GM13976 (cell line): Measurements from ENCODE around the gene MGMT.

Experiments used
- DNase-seq: peaks from one replicate; pipeline ENCODE4 v3.0.0; 2012; ENCODE audit warnings: low spot score
- CTCF ChIP-seq: IDR thresholded peaks from 2 replicates; pipeline ENCODE4 v1.5.1; 2012; ENCODE audit warnings: borderline replicate concordance, mild to moderate bottlenecking; ENCODE audit not compliant: insufficient read depth; ENCODE audit errors: extremely low read depth, missing control alignments, control extremely low read depth
- in situ Hi-C: fragments of 300-500 bp; cut with MboI; formaldehyde crosslinking; loops from one replicate; pipeline ENCODE4 v1.12.0; 2022; ENCODE audit warnings: low sequenced_read_pairs, mixed read lengths, inconsistent platforms; ENCODE audit not compliant: unreplicated experiment

The MGMT gene

GRCh38 chr10:129745186-129745750, 278.2 kb downstream of the MGMT start:
- DNase-seq: no peak
- TF ChIP-seq CTCF: no peak
- in situ Hi-C loops: no loop called here

- in situ Hi-C loops: no loop called here
- TF ChIP-seq CTCF: no peak
- no peak for DNase-seq
These were observed 287.4 kb downstream of the MGMT start for GRCh38 chr10:129754211-129755050.

GRCh38 chr10:129755158-129755591, 288.1 kb downstream of the MGMT start:
- no peak for TF ChIP-seq CTCF
- no peak for DNase-seq
- in situ Hi-C loops: no loop called here

- in situ Hi-C loops: no loop called here
- no peak for TF ChIP-seq CTCF
- no peak for DNase-seq
These were observed 288.6 kb downstream of the MGMT start for GRCh38 chr10:129755621-129756020.

GRCh38 chr10:129756912-129757901, 290.2 kb downstream of the MGMT start:
- in situ Hi-C loops: no loop called here
- no peak for DNase-seq
- no peak for TF ChIP-seq CTCF
